DND-41 (cell line): Measurements from ENCODE around the gene CDC16.
"Not testable (repeated sequence)": the region's sequence is repeated elsewhere in the genome, so short reads cannot be mapped to it uniquely, and the experiment has no call there.

ENCODE experiments used
- CTCF ChIP-seq: IDR thresholded peaks from 2 replicates; pipeline ENCODE4 v1.5.1; 2012; ENCODE audit warnings: borderline replicate concordance, low read length, moderate library complexity, mild to moderate bottlenecking; ENCODE audit not compliant: poor library complexity, severe bottlenecking; ENCODE audit errors: extremely low read depth
- EZH2 ChIP-seq: IDR thresholded peaks from 3 replicates; pipeline ENCODE4 v1.6.1; 2012; ENCODE audit warnings: borderline replicate concordance, low read depth, mild to moderate bottlenecking, moderate library complexity, low read length, inconsistent platforms; ENCODE audit not compliant: severe bottlenecking

- not testable (repeated sequence) for TF ChIP-seq CTCF, EZH2
Observed at GRCh38 chr13:114199526-114199925, 35.2 kb upstream of the CDC16 start.
